Choroid plexus epithelial cell (primary cell): ENCODE results near the gene FBXW7.

ENCODE experiments used
- DNase-seq: peaks from one replicate; pipeline ENCODE4 v3.0.0-alpha.2; 2010; ENCODE audit warnings: low read depth
- H3K4me3 ChIP-seq: 2 replicates; pipeline ENCODE4 v1.5.1; 2011; ENCODE audit warnings: low read depth, mild to moderate bottlenecking, control low read depth, low read length, moderate library complexity
- TF ChIP-seq, protein P1 (sequence below): conservative IDR thresholded peaks from 2 replicates; pipeline ENCODE4 v1.5.1; 2011; ENCODE audit warnings: low read depth, mild to moderate bottlenecking, control low read depth, inconsistent platforms, low read length, moderate library complexity

The FBXW7 gene

DNA sequence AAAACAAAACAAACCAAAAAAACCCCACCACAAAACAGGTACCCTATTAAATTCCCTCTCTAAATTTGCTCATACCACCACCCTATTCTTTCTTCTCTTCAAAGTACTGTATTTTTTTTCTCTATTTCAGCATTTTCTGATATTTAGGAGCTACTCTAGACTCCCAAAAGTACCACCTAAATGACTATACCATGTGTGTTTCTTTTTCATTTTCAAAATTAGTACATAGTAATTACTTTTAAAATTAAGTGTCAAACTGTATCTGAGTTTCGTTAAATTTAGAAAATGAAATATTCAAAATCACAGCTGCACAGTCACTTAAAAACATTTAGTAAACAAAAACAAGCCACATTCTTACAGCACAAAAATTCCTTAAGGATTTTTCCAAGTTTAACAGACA lies 161.7 kb downstream of the FBXW7 start:
- TF ChIP-seq, protein P1, sequence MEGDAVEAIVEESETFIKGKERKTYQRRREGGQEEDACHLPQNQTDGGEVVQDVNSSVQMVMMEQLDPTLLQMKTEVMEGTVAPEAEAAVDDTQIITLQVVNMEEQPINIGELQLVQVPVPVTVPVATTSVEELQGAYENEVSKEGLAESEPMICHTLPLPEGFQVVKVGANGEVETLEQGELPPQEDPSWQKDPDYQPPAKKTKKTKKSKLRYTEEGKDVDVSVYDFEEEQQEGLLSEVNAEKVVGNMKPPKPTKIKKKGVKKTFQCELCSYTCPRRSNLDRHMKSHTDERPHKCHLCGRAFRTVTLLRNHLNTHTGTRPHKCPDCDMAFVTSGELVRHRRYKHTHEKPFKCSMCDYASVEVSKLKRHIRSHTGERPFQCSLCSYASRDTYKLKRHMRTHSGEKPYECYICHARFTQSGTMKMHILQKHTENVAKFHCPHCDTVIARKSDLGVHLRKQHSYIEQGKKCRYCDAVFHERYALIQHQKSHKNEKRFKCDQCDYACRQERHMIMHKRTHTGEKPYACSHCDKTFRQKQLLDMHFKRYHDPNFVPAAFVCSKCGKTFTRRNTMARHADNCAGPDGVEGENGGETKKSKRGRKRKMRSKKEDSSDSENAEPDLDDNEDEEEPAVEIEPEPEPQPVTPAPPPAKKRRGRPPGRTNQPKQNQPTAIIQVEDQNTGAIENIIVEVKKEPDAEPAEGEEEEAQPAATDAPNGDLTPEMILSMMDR, result no peak
- no peak for DNase-seq
- no peak overlapping the region for H3K4me3 ChIP-seq

DNA sequence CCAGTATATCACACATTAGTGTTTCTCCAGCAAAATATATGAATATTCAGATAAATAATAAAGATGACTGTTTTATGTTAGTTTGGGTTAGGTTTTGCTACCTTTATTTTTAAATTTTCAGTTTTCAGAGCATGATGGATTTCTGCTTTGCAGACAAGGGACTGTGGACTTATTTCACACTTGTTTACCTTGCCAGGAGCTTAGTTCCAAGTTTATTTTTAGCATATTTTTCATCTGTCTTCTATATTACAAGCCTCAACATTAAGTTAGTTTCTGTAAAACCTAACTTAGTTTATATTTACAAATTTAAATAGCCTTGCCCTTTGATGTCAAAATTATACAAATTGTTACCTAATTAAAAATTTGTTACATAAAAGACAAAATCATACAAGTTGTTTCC lies 163.4 kb downstream of the FBXW7 start:
- no peak for DNase-seq

DNA sequence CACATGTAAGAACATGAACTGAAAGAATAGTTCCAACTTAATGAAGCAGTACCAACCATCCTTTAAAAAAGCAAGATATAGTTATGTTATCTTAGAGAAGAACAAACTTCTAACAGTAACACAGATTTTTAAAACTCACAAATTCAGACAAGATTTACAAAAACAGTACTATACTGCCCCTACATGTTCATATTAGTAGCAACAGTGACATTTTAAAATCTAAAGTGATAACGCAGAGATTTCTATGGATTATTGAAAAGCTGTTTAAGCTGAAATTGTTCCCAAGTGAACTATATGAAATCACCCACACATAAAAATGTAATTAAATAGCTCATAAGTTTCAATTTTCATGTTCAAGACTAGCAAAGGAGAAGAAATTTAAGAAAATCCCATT lies 166.0 kb downstream of the FBXW7 start:
- H3K4me3 ChIP-seq, result no peak overlapping the region
- peak; percentile 34 for DNase-seq
- TF ChIP-seq, protein P1, result peak; percentile 47

More for the DNA sequence above, 163.4 kb downstream of the FBXW7 start:
- TF ChIP-seq, protein P1, result no peak
- H3K4me3 ChIP-seq, result no peak overlapping the region

DNA sequence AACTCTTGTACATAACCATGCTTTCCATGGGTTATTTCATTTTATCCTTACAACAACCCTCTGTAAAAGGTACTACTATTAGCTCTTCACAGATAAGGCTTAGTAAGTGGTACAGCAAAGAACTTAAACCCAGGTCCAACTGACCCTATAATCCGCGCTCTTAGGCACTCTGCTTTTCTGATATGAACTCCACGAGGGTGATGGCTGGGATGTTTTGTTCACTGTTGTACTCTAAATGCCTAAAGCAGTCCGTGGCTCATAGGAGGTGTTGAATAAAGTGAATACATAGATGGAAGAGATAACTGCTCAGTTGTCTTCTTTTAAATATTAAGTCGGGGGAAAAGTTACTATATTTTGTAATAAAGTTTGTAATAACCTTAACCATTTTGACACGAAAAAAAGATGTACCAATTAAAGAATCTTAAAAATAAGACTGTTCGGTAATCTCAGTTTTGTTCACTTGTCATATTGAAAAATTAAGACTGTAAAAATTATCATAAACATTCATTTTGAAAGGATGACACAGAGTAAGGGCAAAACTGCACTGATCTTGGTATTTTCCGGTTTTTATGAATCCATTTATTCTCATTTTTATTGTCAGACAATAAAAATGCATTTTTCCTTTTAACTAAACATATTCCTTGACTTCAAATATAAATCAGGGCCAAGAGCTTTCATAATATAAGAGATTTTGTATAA lies 166.5 kb downstream of the FBXW7 start:
- no peak overlapping the region for H3K4me3 ChIP-seq
- TF ChIP-seq, protein P1, result no peak
- no peak for DNase-seq

DNA sequence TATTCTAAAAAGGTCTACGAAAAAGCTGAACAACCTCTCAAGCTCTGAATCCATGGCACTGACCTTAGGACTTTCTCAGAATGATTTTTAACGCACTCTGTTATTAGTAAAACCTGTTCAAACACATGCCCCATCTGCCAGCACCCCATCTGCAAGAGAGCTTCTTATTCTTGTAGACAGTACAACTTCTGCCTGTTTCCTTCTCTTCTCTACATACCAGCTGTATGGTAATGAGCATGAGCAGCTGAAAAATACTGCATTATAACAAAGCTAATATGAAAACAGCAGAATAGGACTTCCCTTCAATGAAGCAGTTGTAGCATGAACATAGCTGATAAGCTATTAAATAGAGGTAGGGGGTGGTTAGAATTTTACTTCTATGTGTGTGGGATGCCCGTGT lies 167.9 kb downstream of the FBXW7 start:
- TF ChIP-seq, protein P1, result no peak
- no peak overlapping the region for H3K4me3 ChIP-seq
- DNase-seq, result no peak

DNA sequence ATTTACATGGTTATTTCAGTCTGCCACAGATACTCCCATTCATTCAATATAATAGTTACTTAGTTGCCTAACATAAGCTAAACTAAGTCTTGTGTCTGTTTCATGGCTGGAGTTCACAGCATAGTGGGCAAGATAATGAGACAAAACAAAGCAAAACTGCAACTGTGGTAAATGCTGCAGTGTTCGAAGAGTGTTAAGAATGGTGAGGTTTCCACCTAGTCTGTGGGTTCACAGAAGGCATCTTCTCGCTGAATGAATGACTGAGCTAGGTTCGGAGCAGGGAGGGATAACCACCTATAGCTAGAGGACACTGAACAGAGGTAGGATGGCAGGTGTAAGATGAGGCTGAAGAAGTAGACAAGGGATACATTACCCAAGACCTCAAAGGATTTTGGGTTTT lies 171.0 kb downstream of the FBXW7 start:
- TF ChIP-seq, protein P1, result no peak
- no peak for DNase-seq
- H3K4me3 ChIP-seq, result no peak overlapping the region

DNA sequence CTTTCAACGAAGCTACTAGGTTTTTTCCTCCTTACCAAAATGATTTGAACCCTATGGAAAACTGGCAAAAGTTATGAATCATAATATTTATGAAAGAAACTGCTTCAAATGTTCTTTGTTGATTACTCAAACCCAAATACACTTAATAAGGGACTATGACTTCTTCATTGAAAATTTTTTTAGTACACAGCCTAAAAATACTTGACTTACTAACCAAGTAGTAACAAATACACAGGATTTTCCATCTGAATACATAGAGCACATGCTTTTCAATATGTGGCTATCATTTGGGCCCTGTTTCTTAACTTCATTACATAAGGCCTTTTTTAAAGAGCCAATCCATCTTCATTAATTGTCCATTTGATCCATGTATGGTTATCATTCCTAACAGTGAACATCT lies 171.5 kb downstream of the FBXW7 start:
- TF ChIP-seq, protein P1, result no peak
- no peak overlapping the region for H3K4me3 ChIP-seq
- no peak for DNase-seq
